Stimulated activated CD4-positive, alpha-beta T cell treated with anti-CD3 and anti-CD28 coated beads, TNF-alpha, amount 100 ng/mL, for 4 hours (primary cell): Measurements from ENCODE around the gene DENND1C.
"Not testable (repeated sequence)": the region's sequence is repeated elsewhere in the genome, so short reads cannot be mapped to it uniquely, and the experiment has no call there.

Experiments used
- DNase-seq, 3 experiments: peaks; one replicate each; pipeline ENCODE4 v3.0.0-alpha.2; 2020; ENCODE audit warnings: low read depth in 3 of 3

Gene DENND1C

GRCh38 chr19:6509118-6509971 lies 27.8 kb upstream of the DENND1C start:
- DNase-seq: no peak

- not testable (repeated sequence) for DNase-seq
Measured at GRCh38 chr19:6508028-6508771, 26.6 kb upstream of the DENND1C start.

DNA sequence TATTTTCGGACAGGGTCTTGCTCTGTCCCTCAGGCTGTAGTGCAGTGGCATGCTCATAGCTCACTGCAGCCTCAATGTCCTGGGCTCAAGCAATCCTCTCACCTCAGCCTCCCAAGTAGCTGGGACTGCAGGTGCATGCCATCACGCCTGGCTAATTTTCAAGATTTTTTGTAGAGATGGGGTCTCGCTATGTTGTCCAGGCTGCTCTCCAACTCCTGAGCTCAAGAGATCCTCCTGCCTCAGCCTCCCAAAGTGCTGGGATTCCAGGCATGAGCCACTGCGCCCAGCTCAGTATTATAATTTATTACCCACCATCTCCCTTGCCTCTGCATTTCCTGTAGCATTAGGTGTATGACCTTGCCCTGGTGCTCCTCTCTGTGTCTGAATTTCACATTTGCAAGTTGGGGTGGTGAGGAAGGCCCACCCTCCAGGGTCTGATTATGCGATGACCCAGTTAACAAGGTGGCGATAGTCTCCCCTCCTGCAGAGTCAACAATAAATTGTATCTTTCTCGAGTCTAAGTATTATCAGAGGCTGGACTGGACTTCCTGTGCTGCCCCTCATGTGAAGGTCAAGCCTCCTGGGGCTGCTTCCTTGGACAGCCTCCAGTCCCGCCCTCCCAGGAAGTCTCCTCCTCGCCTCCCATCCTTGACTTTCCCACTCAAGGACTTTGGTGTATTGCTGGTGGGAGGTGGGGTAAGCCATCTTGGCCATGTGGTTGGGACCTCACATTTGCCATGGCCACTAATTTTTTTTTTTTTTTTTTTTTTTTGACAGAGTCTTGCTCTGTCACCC lies 22.0 kb upstream of the DENND1C start:
- DNase-seq: no peak

DNA sequence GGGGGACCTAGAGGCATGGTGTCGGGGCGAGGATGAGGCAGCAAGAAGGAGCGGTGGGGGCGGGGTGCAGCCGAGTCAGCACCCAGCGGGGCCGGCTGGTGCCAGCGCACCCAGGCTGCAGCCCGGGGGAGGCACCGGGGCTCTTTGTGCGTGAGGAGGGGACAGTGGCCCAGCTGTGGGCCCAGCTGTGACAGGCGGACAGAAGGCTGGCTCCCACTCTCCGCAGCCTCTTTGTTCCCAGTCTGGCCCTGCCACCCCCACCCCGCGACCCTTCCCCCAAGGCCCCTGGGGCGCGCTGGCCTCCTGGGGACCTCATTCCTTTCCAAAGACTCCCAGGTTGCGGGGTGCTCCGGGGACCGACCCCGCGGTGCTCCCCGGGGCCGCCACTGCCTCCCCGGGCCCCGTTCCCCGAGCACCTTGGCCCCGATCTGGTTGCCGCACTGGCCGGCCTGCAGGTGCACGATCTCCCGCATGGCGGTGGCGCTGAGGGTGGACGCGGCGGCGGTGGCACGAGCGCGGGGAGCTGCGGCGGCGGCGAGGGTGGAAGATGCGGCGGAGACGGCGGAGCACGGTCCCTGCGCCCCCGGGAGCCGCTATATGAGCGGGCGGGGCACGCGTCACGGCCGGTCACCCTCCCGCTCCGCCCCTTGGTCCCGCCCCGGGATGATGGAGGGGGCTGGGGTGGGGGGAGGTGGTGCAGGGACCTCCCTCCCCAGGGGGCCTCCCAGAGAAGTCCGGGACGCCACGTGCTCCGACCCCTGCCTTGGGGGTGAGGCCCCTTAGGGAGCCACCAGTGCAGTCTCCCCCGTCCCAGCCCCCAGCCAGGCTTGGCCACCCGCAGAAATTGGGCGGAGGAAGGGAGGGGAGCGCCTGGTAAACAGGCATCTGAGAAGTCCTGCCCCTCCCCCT lies 20.4 kb upstream of the DENND1C start, which contains the start of gene TUBB4A:
Gene TUBB4A, minus strand, starts transcription at position 570 of the 909 bp plus-strand sequence. Its CDS starts 97 bp downstream, at position 473.
- DNase-seq: peak in 2 of 3 experiments; percentile 20 to 25

- no peak for DNase-seq
Measured at GRCh38 chr19:6500837-6501739, 19.5 kb upstream of the DENND1C start.

GRCh38 chr19:6499052-6499790 lies 17.6 kb upstream of the DENND1C start:
- DNase-seq: no peak

DNA sequence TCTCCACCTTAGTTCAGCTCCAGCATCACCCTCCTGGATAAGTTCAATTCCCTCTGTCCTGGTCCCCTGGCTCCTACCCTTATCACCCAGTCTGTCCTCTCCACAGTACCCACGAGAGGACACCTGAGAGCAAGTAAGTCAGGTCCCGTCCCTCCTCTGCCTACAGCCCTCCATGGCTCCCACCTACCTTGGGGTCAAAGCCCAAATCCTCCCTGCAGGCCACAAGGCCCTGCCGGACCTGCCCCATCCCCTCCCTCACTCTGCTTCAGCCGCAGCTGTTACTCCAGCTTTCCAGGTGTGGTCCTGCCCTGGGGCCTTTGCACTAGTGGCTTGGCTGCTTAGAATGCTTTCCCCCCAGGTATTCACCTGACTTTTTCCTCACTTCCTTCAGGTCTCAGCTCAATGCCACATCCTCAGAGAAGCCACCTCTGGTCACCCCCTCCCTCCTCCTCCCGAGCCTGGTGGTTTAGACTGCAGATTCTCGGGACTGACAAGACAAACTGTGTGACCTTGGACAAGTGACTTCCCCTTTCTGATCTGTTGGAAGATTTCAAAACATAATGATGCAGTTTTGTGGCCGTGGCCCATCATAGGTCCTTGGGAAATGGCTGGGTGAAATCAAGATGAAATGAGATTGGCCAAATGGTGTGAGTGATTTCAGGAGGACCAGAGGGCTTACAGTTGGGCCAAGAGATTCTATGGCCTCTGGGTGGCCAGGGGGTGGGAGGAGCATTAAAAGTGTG lies 16.9 kb upstream of the DENND1C start:
- no peak for DNase-seq

- no peak for DNase-seq
Measured at GRCh38 chr19:6495947-6496346, 14.4 kb upstream of the DENND1C start.

DNA sequence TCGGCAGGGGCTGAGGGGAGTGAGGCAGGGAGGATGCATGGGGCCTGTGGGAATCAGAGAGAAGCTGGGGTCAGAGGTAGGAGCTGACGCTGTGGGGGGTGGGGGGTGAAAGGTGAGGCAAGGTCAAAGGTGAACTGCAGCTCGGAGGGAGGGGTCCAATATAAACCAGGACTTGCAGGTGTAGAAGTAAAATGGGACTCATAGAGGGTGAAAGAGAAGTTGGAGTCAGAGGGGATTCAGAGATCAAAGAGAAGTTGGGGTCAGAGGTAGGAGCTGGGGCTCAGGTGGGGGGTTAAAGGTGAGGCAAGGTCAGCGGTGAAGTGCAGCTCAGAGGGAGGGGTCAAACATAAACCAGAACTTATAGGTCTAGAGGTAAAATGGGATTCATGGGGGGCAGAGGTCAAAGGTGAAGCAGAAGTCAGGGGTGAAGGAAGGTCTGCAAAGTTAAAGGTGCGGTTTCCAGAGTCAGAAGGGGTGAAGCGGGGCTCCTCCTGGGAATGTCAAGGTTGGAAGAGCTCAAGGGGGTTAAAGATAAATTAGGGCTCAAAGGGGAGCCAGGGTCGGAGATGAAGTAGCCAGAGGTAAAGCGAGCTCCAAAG lies 12.9 kb upstream of the DENND1C start:
- DNase-seq: no peak

GRCh38 chr19:6491802-6492592 lies 10.4 kb upstream of the DENND1C start:
- no peak for DNase-seq

- no peak for DNase-seq
Measured at GRCh38 chr19:6490134-6490533, 8.5 kb upstream of the DENND1C start.

GRCh38 chr19:6489278-6490061 lies 7.9 kb upstream of the DENND1C start:
- DNase-seq: no peak

DNA sequence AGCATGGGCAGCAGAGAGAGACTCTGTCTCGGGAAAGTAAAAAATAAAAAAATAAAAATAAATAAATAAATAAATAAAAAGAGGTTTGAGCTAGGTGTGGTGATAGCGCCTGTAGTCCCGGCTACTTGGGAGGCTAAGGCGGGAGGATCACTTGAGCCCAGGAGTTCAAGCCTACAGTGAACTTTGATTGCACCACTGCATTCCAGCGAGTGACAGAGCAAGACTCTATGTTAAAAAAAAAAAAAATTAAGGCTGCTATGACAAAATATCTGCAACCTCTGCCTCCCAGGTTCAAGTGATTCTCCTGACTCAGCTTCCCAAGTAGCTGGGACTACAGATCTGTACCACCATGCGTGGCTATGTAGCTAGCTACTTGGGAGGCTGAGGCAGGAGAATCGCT lies 3.2 kb upstream of the DENND1C start:
- no peak for DNase-seq

- DNase-seq: no peak
Measured at GRCh38 chr19:6484230-6484629, 2.6 kb upstream of the DENND1C start.

GRCh38 chr19:6483235-6483634 lies 1.6 kb upstream of the DENND1C start:
- no peak for DNase-seq

GRCh38 chr19:6482343-6482686 lies 728 bp upstream of the DENND1C start:
- no peak for DNase-seq
